ENCODE results near the gene FAR2. TPM values are rescaled to one million over a fixed set of nuclear protein-coding genes. Genes with fewer than 3 reads are reported as not detected.

Gene FAR2
- total RNA-seq: 10.4 and 14.2 TPM in 2 replicates

DNA sequence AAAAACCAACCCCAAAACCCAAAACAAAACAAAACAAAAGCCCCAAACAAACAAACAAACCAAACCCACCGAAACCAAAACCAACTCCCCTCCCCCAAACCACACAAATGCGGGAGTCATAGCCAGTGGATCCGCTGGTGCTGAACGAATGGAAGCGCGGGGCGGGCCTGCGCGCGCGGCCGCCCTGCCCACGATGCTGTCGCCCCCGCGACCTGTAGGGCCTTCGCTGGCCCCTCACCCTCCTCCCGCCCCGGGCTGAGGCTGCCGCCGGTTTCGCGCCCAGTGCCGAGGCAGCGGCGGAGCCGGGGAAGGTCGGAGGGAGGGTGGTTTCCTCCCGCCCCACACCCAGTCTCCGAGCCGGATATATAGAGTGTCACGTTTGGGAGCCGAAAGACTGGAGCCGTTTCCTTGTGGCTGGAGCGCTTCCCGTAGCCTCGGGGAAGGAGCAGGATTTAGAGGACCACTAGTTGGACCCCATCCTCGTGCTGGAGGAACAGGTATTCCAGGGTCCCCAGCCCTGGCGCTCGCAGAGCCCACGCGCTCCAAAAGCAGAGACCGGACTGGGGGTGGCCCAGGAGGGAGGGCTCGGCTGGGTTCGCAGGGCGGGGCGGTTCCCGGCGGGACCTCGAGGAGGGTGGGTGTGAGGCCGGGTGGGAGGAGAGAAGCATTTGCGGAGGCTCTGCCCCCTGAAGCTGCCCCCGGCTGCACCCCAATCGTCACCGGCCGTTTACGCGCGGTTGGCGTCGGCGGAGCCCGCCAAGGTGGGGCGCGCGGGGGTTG is at the start of gene FAR2:
TSS of gene FAR2 (plus strand) at position 368 of the 780 bp plus-strand sequence. CDS start 121,172 bp downstream, outside the sequence.

DNA sequence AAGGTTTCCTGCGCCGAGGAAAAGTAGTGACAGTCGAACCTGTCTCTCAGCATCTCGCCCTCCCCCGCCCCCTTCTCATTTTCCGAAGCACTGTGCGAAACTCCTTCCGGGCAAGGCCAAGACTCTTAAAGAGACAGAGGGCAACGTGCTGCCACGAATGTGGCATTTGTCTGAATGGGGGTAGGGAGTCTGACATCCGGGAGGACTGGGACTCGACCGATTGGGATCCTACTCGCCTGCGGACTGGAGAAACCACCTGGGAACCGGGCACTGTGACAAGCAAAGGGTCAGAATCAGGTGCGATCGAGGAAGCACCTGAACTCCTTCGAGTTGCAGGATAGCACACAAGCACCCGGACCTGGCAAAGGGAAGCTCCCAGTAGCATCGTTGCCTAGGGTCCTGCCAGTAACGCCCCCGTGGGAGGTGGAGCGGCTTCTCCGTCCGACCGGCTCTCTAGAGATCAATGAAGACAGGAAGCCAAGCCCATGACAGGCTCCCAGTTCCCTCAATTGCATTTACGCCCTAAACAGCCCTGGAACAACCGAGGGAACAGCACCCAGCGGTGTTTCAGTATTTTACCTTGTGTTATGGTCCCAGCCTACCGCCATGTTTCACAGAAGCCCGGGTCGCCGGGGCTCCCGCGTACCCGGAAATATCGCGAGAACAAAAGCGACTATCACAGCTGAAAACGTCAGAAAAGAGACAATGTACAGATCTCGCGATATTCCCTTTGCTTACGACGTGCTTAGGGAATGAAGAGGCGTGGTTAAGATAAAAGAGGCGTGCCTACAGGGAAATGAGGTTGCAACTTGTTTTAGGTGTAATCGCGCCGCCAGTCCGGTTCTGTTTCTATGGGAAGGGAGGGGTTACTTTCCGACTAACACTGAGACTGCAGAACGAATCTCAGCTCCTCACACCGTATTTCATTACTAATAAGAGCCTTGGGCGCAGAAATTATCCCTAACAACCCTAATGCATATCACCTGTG is 231.8 kb downstream of the FAR2 start, which contains the start of gene ERGIC2:
TSS of gene ERGIC2 (minus strand) at position 637 of the 988 bp plus-strand sequence. CDS start 9,539 bp downstream, outside the sequence.

Other genes with a start within 250 kb of the FAR2 start
- gene ERGIC2, start 231.9 kb downstream of the FAR2 start, total RNA-seq: 40.8 and 54.8 TPM in 2 replicates

Data from hair follicle dermal papilla cell (primary cell).